SK-N-MC (cell line): Measurements from ENCODE around the gene SCFD2.

Experiments
- DNase-seq: peaks from one replicate; pipeline ENCODE4 v3.0.0-alpha.2; 2011; ENCODE audit warnings: low read depth, low spot score
- H3K27ac ChIP-seq: fragments of 200-600 bp; sonication (generic); 2 replicates; pipeline ENCODE4 v1.5.1; 2016; ENCODE audit warnings: mixed run types
- H3K36me3 ChIP-seq: fragments of 200-600 bp; sonication (generic); 2 replicates; pipeline ENCODE4 v1.6.1; 2017; ENCODE audit warnings: antibody characterized with exemption, low read length, mixed read lengths; ENCODE audit not compliant: insufficient read depth
- H3K4me3 ChIP-seq: fragments of 200-600 bp; sonication (generic); 2 replicates; pipeline ENCODE4 v1.5.1; 2016
- H3K9ac ChIP-seq: fragments of 200-600 bp; sonication (generic); 2 replicates; pipeline ENCODE4 v1.8.0; 2017; ENCODE audit warnings: mixed run types, mixed read lengths; ENCODE audit not compliant: insufficient read length
- H3K9me3 ChIP-seq: fragments of 200-600 bp; sonication (generic); 2 replicates; pipeline ENCODE4 v1.6.1; 2017; ENCODE audit warnings: low read depth, mild to moderate bottlenecking, antibody characterized with exemption, low read length, moderate library complexity, mixed read lengths
- EZH2 ChIP-seq: fragments of 200-600 bp; sonication (generic); IDR thresholded peaks from one replicate; pipeline ENCODE4 v1.6.1; 2017; ENCODE audit warnings: antibody characterized with exemption
- FOXP2 ChIP-seq: optimal IDR thresholded peaks from 2 replicates; pipeline ENCODE3; 2011; ENCODE audit warnings: mild to moderate bottlenecking, moderate library complexity; ENCODE audit not compliant: insufficient read depth; ENCODE audit errors: extremely low read length, control extremely low read depth
- POLR2AphosphoS5 ChIP-seq: IDR thresholded peaks from 2 replicates; pipeline ENCODE4 v1.6.1; 2012; ENCODE audit warnings: mild to moderate bottlenecking, low read depth, low read length, borderline replicate concordance

The SCFD2 gene

GRCh38 chr4:52866734-52867133 is 499.1 kb downstream of the SCFD2 start:
- Histone ChIP-seq H3K36me3 (no peaks in the 10 kb centered on the region), H3K9ac (no peak overlapping the region), H3K27ac (no peak overlapping the region), H3K4me3 (no peak overlapping the region), H3K9me3 (no peaks in the 10 kb centered on the region)
- DNase-seq = no peak
- TF ChIP-seq POLR2AphosphoS5 = no peak
- no peak for TF ChIP-seq FOXP2
- TF ChIP-seq EZH2 = no peak

GRCh38 chr4:52865300-52865699 is 500.6 kb downstream of the SCFD2 start:
- no peak for TF ChIP-seq POLR2AphosphoS5
- no peak for TF ChIP-seq FOXP2
- no peak for TF ChIP-seq EZH2
- Histone ChIP-seq H3K27ac (no peak overlapping the region), H3K9me3 (no peaks in the 10 kb centered on the region), H3K9ac (no peak overlapping the region), H3K36me3 (no peaks in the 10 kb centered on the region), H3K4me3 (no peak overlapping the region)
- no peak for DNase-seq

GRCh38 chr4:52864793-52865192 is 501.1 kb downstream of the SCFD2 start:
- Histone ChIP-seq H3K4me3 (peak overlapping the region; percentile 18; the same call in 1 of the 2 replicates), H3K9ac (no peak overlapping the region), H3K27ac (no peak overlapping the region), H3K36me3 (no peaks in the 10 kb centered on the region), H3K9me3 (no peaks in the 10 kb centered on the region)
- TF ChIP-seq FOXP2 (peak; percentile 31), POLR2AphosphoS5 (peak; percentile 37; the same call in 1 of the 2 replicates), EZH2 (no peak)
- DNase-seq = peak; percentile 30

GRCh38 chr4:52863324-52863723 is 502.5 kb downstream of the SCFD2 start:
- DNase-seq = no peak
- no peak overlapping the region for H3K4me3 ChIP-seq
- TF ChIP-seq EZH2 = no peak
- TF ChIP-seq POLR2AphosphoS5 = no peak
- no peak for TF ChIP-seq FOXP2
- H3K36me3 ChIP-seq = no peaks in the 10 kb centered on the region
- H3K9me3 ChIP-seq = no peaks in the 10 kb centered on the region
- no peak overlapping the region for H3K9ac ChIP-seq
- no peak overlapping the region for H3K27ac ChIP-seq

GRCh38 chr4:52862639-52863161 is 503.2 kb downstream of the SCFD2 start:
- Histone ChIP-seq H3K9me3 (no peaks in the 10 kb centered on the region), H3K9ac (peak overlapping the region; percentile 43)

GRCh38 chr4:52861879-52862616 is 503.8 kb downstream of the SCFD2 start, which contains the start of gene RASL11B:
Gene RASL11B (plus strand): TSS chr4:52862317. CDS start chr4:52862508, 191 bp downstream.
- no peak for DNase-seq
- no peak within 1 kb of the TSS for H3K27ac ChIP-seq

More at GRCh38 chr4:52862639-52863161, 503.2 kb downstream of the SCFD2 start:
- TF ChIP-seq FOXP2 (peak; percentile 10), EZH2 (no peak), POLR2AphosphoS5 (no peak)
- Histone ChIP-seq H3K4me3 (peak overlapping the region; percentile 80), H3K27ac (no peak overlapping the region), H3K36me3 (no peaks in the 10 kb centered on the region)
- no peak for DNase-seq

GRCh38 chr4:52861171-52861823 is 504.6 kb downstream of the SCFD2 start:
- no peak overlapping the region for H3K27ac ChIP-seq
- TF ChIP-seq FOXP2 (no peak), EZH2 (no peak), POLR2AphosphoS5 (no peak)
- no peaks in the 10 kb centered on the region for H3K36me3 ChIP-seq
- H3K4me3 ChIP-seq = peak overlapping the region; percentile 80
- no peaks in the 10 kb centered on the region for H3K9me3 ChIP-seq
- H3K9ac ChIP-seq = no peak overlapping the region
- DNase-seq = no peak

More at GRCh38 chr4:52861879-52862616, 503.8 kb downstream of the SCFD2 start, which contains the start of gene RASL11B:
- Histone ChIP-seq H3K9ac (peak within 1 kb of the TSS; percentile 43), H3K36me3 (no peaks in the 10 kb centered on the region), H3K4me3 (peak within 1 kb of the TSS; percentile 80), H3K9me3 (no peaks in the 10 kb centered on the region)
- TF ChIP-seq EZH2 (no peak), FOXP2 (no peak), POLR2AphosphoS5 (peak; percentile 77; the same call in 1 of the 2 replicates)

GRCh38 chr4:52860361-52860760 is 505.5 kb downstream of the SCFD2 start:
- no peak overlapping the region for H3K9ac ChIP-seq
- H3K9me3 ChIP-seq = no peaks in the 10 kb centered on the region
- DNase-seq = no peak

More at GRCh38 chr4:52860361-52860760, 505.5 kb downstream of the SCFD2 start:
- Histone ChIP-seq H3K36me3 (no peaks in the 10 kb centered on the region), H3K4me3 (no peak overlapping the region), H3K27ac (no peak overlapping the region)
- TF ChIP-seq POLR2AphosphoS5 (no peak), EZH2 (no peak), FOXP2 (no peak)
